LNCAP (cell line): ENCODE measurements around the gene STK4.

ENCODE experiments used
- CTCF ChIP-seq: fragments of 450-650 bp; IDR thresholded peaks from 2 replicates; pipeline ENCODE4 v1.5.1; 2017; ENCODE audit warnings: mild to moderate bottlenecking

The STK4 gene

GRCh38 chr20:44942264-44942973, 23.9 kb upstream of the STK4 start:
- TF ChIP-seq CTCF = no peak

- no peak for TF ChIP-seq CTCF
Measured at GRCh38 chr20:44943828-44944227, 22.5 kb upstream of the STK4 start.

- TF ChIP-seq CTCF = no peak
Measured at GRCh38 chr20:44945261-44945660, 21.1 kb upstream of the STK4 start.

GRCh38 chr20:44946271-44946852, 19.9 kb upstream of the STK4 start:
- no peak for TF ChIP-seq CTCF

GRCh38 chr20:44948107-44948506, 18.2 kb upstream of the STK4 start:
- no peak for TF ChIP-seq CTCF

GRCh38 chr20:44948513-44948912, 17.8 kb upstream of the STK4 start:
- no peak for TF ChIP-seq CTCF

GRCh38 chr20:44950368-44950767, 15.9 kb upstream of the STK4 start:
- TF ChIP-seq CTCF = no peak
